Peyer's patch (tissue), 4 donors: ENCODE data around the gene PPRC1.

Source experiments
- POLR2A ChIP-seq, 2 donors: fragments of 450-650 bp; IDR thresholded peaks; one replicate each; pipeline ENCODE4 v1.5.1; 2017; ENCODE audit warnings: antibody characterized with exemption in 2 of 2, mild to moderate bottlenecking in 2 of 2, moderate library complexity in 2 of 2
- TF ChIP-seq, protein P1 (sequence below), 6 experiments: fragments of 450-650 bp in 4 of 6; fragments of 200-600 bp in 2 of 6; sonication (generic) in 1 of 6; IDR thresholded peaks; one replicate each; pipeline ENCODE4 v1.5.1; 2017 to 2019; ENCODE audit warnings: antibody characterized with exemption in 6 of 6, mild to moderate bottlenecking in 3 of 6, moderate library complexity in 1 of 6

DNA sequence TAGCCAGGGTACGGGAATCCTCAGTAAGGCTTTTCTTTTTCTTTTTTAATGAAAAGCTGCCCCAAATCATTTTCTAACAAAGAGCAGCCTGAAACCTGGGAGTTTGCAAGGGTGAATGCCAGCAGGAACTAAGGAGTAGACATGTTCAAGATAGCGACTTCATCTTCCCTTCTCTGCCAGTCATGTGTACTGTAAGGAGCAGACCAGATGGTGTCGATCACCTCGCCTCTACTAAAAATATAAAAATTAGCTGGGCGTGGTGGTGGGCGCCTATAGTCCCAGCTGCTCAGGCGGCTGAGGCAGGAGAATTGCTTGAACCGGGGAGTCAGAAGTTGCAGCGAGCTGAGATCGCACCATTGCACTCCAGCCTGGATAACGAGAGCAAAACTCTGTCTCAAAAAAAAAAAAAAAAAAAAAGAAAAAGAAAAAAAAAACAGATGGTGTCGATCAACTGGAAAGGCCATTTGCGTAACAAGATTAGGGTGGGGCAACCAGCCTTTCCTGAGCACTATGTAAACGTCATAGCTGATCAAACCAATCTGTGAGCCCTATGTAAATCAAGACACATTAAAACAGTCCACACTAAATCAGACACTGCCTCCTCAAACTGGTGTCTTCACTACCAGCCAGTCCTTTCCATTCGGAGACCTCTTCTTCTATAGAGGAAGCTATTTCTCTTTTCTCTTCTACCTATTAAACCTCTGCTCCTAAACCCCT is 53.1 kb downstream of the PPRC1 start:
- TF ChIP-seq, protein P1, sequence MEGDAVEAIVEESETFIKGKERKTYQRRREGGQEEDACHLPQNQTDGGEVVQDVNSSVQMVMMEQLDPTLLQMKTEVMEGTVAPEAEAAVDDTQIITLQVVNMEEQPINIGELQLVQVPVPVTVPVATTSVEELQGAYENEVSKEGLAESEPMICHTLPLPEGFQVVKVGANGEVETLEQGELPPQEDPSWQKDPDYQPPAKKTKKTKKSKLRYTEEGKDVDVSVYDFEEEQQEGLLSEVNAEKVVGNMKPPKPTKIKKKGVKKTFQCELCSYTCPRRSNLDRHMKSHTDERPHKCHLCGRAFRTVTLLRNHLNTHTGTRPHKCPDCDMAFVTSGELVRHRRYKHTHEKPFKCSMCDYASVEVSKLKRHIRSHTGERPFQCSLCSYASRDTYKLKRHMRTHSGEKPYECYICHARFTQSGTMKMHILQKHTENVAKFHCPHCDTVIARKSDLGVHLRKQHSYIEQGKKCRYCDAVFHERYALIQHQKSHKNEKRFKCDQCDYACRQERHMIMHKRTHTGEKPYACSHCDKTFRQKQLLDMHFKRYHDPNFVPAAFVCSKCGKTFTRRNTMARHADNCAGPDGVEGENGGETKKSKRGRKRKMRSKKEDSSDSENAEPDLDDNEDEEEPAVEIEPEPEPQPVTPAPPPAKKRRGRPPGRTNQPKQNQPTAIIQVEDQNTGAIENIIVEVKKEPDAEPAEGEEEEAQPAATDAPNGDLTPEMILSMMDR (IDR thresholded peaks at IDR 0.05), result no peak
- TF ChIP-seq POLR2A (IDR thresholded peaks at IDR 0.05), result no peak
